Endodermal cell (in vitro differentiated cells): Measurements from ENCODE around the gene VWA3A. TPM values are rescaled to one million over a fixed set of nuclear protein-coding genes. Genes with fewer than 3 reads are reported as not detected.

ENCODE experiments used
- DNase-seq: peaks from one replicate; pipeline ENCODE4 v3.0.0-alpha.2; 2017
- H3K27ac ChIP-seq: 2 replicates; pipeline ENCODE4 v1.5.1; 2013; ENCODE audit warnings: mild to moderate bottlenecking, low read depth, low read length, moderate library complexity
- H3K27me3 ChIP-seq: 2 replicates; pipeline ENCODE4 v1.6.1; 2013; ENCODE audit warnings: mild to moderate bottlenecking, low read length, moderate library complexity; ENCODE audit not compliant: insufficient read depth, control insufficient read depth, poor library complexity, severe bottlenecking
- H3K36me3 ChIP-seq: 2 replicates; pipeline ENCODE4 v1.7.0; 2013; ENCODE audit warnings: mild to moderate bottlenecking, low read length, moderate library complexity; ENCODE audit not compliant: control insufficient read depth, insufficient read depth
- H3K4me1 ChIP-seq: one replicate; pipeline ENCODE4 v1.7.0; 2013; ENCODE audit warnings: low read length; ENCODE audit not compliant: control insufficient read depth, insufficient read depth
- H3K4me3 ChIP-seq: 2 replicates; pipeline ENCODE4 v1.5.1; 2013; ENCODE audit warnings: mild to moderate bottlenecking, low read length, moderate library complexity
- H3K9ac ChIP-seq: 2 replicates; pipeline ENCODE4 v1.6.1; 2013; ENCODE audit warnings: mild to moderate bottlenecking, low read length, moderate library complexity; ENCODE audit not compliant: poor library complexity, severe bottlenecking; ENCODE audit errors: extremely low read depth
- H3K9me3 ChIP-seq: 2 replicates; pipeline ENCODE4 v1.6.1; 2013; ENCODE audit warnings: mild to moderate bottlenecking, low read length, moderate library complexity; ENCODE audit not compliant: control insufficient read depth
- H3K27ac Mint-ChIP-seq: 2 replicates; pipeline ENCODE4 v1.8.0; 2020; ENCODE audit warnings: mixed read lengths
- H3K27me3 Mint-ChIP-seq: 2 replicates; pipeline ENCODE4 v1.8.0; 2021; ENCODE audit warnings: mild to moderate bottlenecking, mixed read lengths; ENCODE audit not compliant: insufficient read depth
- H3K36me3 Mint-ChIP-seq: 2 replicates; pipeline ENCODE4 v1.8.0; 2020; ENCODE audit warnings: low read depth, mixed read lengths
- H3K4me1 Mint-ChIP-seq: 2 replicates; pipeline ENCODE4 v1.8.0; 2020; ENCODE audit warnings: mixed read lengths
- H3K4me3 Mint-ChIP-seq: 2 replicates; pipeline ENCODE4 v1.8.0; 2020; ENCODE audit warnings: mild to moderate bottlenecking, moderate library complexity, mixed read lengths
- H3K9me3 Mint-ChIP-seq: 2 replicates; pipeline ENCODE4 v1.8.0; 2020; ENCODE audit warnings: mild to moderate bottlenecking, mixed read lengths
- WGBS, 2 experiments: methylation state at CpG; one replicate each; pipeline versions ENCODE4 v1.1.5 to v1.1.7; 2013; ENCODE audit warnings: missing lambda C conversion rate in 2 of 2, mixed read lengths in 1 of 2; ENCODE audit not compliant: insufficient coverage in 1 of 2, insufficient read length in 1 of 2; 5-methylcytosine and 5-hydroxymethylcytosine counted together
- total RNA-seq, 2 donors: library from RNA; stranded (reverse); fragmentation: NEBNext Ultra II Directional in 1 of 2; extraction: Animal tissue kit (Norgen Biotek cat#: 25700) in 1 of 2; gene quantifications; 2 replicates in 1 of 2; 3 replicates in 1 of 2; pipeline ENCODE4 v1.2.1, GENCODE V29; 2021
- TF ChIP-seq, protein P1 (sequence below): fragments of 200-600 bp; sonication (generic); conservative IDR thresholded peaks from 2 replicates; pipeline ENCODE4 v1.5.0; 2021; ENCODE audit warnings: antibody characterized with exemption, mild to moderate bottlenecking

VWA3A gene
- total RNA-seq, 2 donors from 2014 or later: 0.18 to 0.40 TPM

- Histone ChIP-seq H3K4me3 (no peak overlapping the region), H3K9me3 (no peaks in the 10 kb centered on the region), H3K9ac (no peak overlapping the region), H3K27me3 (no peaks in the 10 kb centered on the region), H3K36me3 (no peaks in the 10 kb centered on the region), H3K27ac (no peak overlapping the region), H3K4me1 (no peaks in the 10 kb centered on the region)
- Mint-ChIP-seq H3K4me1 (peaks cover 5% of the 10 kb centered on the region), H3K36me3 (no peaks in the 10 kb centered on the region), H3K27ac (no peak overlapping the region), H3K4me3 (no peak overlapping the region), H3K27me3 (no peaks in the 10 kb centered on the region), H3K9me3 (no peaks in the 10 kb centered on the region)
- WGBS, 2 experiments: 94 to 100% methylated on average over 3 to 4 of the region's 4 CpGs
- DNase-seq: no peak
- TF ChIP-seq, protein P1, sequence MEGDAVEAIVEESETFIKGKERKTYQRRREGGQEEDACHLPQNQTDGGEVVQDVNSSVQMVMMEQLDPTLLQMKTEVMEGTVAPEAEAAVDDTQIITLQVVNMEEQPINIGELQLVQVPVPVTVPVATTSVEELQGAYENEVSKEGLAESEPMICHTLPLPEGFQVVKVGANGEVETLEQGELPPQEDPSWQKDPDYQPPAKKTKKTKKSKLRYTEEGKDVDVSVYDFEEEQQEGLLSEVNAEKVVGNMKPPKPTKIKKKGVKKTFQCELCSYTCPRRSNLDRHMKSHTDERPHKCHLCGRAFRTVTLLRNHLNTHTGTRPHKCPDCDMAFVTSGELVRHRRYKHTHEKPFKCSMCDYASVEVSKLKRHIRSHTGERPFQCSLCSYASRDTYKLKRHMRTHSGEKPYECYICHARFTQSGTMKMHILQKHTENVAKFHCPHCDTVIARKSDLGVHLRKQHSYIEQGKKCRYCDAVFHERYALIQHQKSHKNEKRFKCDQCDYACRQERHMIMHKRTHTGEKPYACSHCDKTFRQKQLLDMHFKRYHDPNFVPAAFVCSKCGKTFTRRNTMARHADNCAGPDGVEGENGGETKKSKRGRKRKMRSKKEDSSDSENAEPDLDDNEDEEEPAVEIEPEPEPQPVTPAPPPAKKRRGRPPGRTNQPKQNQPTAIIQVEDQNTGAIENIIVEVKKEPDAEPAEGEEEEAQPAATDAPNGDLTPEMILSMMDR: no peak
These were observed 41.4 kb upstream of the VWA3A start for GRCh38 chr16:22050963-22051362.

GRCh38 chr16:22052980-22053379 lies 39.4 kb upstream of the VWA3A start:
- no peaks in the 10 kb centered on the region for H3K4me1 Mint-ChIP-seq
- H3K9ac ChIP-seq: no peak overlapping the region
- TF ChIP-seq, protein P1: no peak
- no peaks in the 10 kb centered on the region for H3K9me3 Mint-ChIP-seq
- peaks cover 8% of the 10 kb centered on the region for H3K9me3 ChIP-seq
- no peaks in the 10 kb centered on the region for H3K4me1 ChIP-seq
- whole genome bisulfite sequencing, 2 experiments: 94 to 100% methylated on average over 1 to 2 of the region's 6 CpGs
- H3K27ac Mint-ChIP-seq: no peak overlapping the region
- DNase-seq: no peak
- peaks cover 5% of the 10 kb centered on the region for H3K36me3 ChIP-seq
- peaks cover 8% of the 10 kb centered on the region for H3K36me3 Mint-ChIP-seq
- no peak overlapping the region for H3K4me3 Mint-ChIP-seq
- no peak overlapping the region for H3K4me3 ChIP-seq
- no peaks in the 10 kb centered on the region for H3K27me3 Mint-ChIP-seq
- H3K27me3 ChIP-seq: no peaks in the 10 kb centered on the region
- H3K27ac ChIP-seq: no peak overlapping the region

DNA sequence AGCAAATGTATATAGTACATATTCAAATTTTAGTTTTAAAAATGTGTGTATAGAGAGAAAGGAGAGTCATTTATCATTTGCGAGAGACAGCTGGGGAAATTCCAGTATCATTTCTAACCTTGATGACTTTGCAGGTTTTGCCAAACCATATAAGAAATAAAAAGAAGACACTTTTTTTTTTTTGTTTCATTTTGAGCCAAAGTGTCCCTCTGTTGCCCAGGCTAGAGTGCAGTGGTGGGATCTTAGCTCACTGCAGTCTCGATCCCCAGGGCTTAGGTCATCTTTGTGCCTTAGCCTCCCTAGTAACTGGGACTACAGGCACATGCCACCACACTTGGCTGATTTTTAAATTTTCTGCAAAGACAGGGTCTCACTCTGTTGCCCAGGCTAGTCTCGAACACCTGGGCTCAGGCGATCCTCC lies 38.4 kb upstream of the VWA3A start:
- Mint-ChIP-seq H3K27ac (no peak overlapping the region), H3K27me3 (no peaks in the 10 kb centered on the region), H3K36me3 (peaks cover 8% of the 10 kb centered on the region), H3K9me3 (no peaks in the 10 kb centered on the region), H3K4me1 (peaks cover 6% of the 10 kb centered on the region), H3K4me3 (no peak overlapping the region)
- H3K27ac ChIP-seq: no peak overlapping the region
- H3K36me3 ChIP-seq: peaks cover 5% of the 10 kb centered on the region
- no peak overlapping the region for H3K4me3 ChIP-seq
- peaks cover 6% of the 10 kb centered on the region for H3K4me1 ChIP-seq
- no peak overlapping the region for H3K9ac ChIP-seq
- WGBS, 2 experiments: 92 to 100% methylated on average over 1 to 4 of the region's 4 CpGs
- H3K9me3 ChIP-seq: peaks cover 8% of the 10 kb centered on the region
- TF ChIP-seq, protein P1: no peak
- H3K27me3 ChIP-seq: no peaks in the 10 kb centered on the region
- DNase-seq: no peak
